Brain microvascular endothelial cell (primary cell): Measurements from ENCODE around the gene PRR13.

ENCODE experiments used
- DNase-seq: peaks from one replicate; pipeline ENCODE4 v3.0.0-alpha.2; 2020
- H3K27ac ChIP-seq: fragments of 250-450 bp; sonication (Bioruptor Pico); 2 replicates; pipeline ENCODE4 v1.5.1; 2020; ENCODE audit warnings: mild to moderate bottlenecking, moderate library complexity
- H3K27me3 ChIP-seq: fragments of 250-450 bp; sonication (Bioruptor Pico); replicated peaks from 2 replicates; pipeline ENCODE4 v1.5.1; 2020; ENCODE audit warnings: mild to moderate bottlenecking
- H3K36me3 ChIP-seq: fragments of 250-450 bp; sonication (Bioruptor Pico); replicated peaks from 2 replicates; pipeline ENCODE4 v1.5.1; 2020; ENCODE audit warnings: mild to moderate bottlenecking
- H3K4me3 ChIP-seq: 2 replicates; pipeline ENCODE4 v1.5.1; 2011; ENCODE audit warnings: low read depth, mild to moderate bottlenecking, control low read depth, low read length, moderate library complexity
- CTCF ChIP-seq: IDR thresholded peaks from 2 replicates; pipeline ENCODE4 v1.5.1; 2011; ENCODE audit warnings: low read depth, mild to moderate bottlenecking, moderate library complexity, low read length, control low read depth, inconsistent platforms; ENCODE audit errors: missing control alignments
- in situ Hi-C: cut with HindIII; loops from 2 replicates; pipeline ENCODE4 v1.10.0; 2017; ENCODE audit warnings: low sequenced_read_pairs, low pct_ligation_motif_present

PRR13 gene

GRCh38 chr12:53452159-53453077, 10.9 kb downstream of the PRR13 start:
- peaks cover 52% of the 10 kb centered on the region for H3K36me3 ChIP-seq
- no peaks in the 10 kb centered on the region for H3K27me3 ChIP-seq
- peak overlapping the region; percentile 95 for H3K27ac ChIP-seq
- peak; percentile 83 for DNase-seq
- H3K4me3 ChIP-seq, result peak overlapping the region; percentile 91
- peak; percentile 24 for TF ChIP-seq CTCF
- in situ Hi-C loops, result no loop called here

GRCh38 chr12:53453953-53454640, 12.6 kb downstream of the PRR13 start:
- no peak overlapping the region for H3K27ac ChIP-seq
- H3K27me3 ChIP-seq, result no peaks in the 10 kb centered on the region
- TF ChIP-seq CTCF, result no peak
- DNase-seq, result no peak
- peaks cover 60% of the 10 kb centered on the region for H3K36me3 ChIP-seq
- in situ Hi-C loops, result no loop called here
- peak overlapping the region; percentile 91 for H3K4me3 ChIP-seq

GRCh38 chr12:53454707-53455106, 13.2 kb downstream of the PRR13 start:
- DNase-seq, result no peak
- no peak for TF ChIP-seq CTCF
- Histone ChIP-seq H3K4me3 (no peak overlapping the region), H3K36me3 (peaks cover 66% of the 10 kb centered on the region), H3K27me3 (no peaks in the 10 kb centered on the region), H3K27ac (no peak overlapping the region)
- in situ Hi-C loops, result no loop called here

GRCh38 chr12:53456654-53457366, 15.3 kb downstream of the PRR13 start:
- Histone ChIP-seq H3K27ac (no peak overlapping the region), H3K4me3 (no peak overlapping the region), H3K27me3 (no peaks in the 10 kb centered on the region), H3K36me3 (peaks cover 87% of the 10 kb centered on the region)
- TF ChIP-seq CTCF, result no peak
- no peak for DNase-seq
- in situ Hi-C loops, result no loop called here

GRCh38 chr12:53459097-53459496, 17.6 kb downstream of the PRR13 start:
- H3K36me3 ChIP-seq, result peaks cover 99% of the 10 kb centered on the region
- no peak for TF ChIP-seq CTCF
- H3K27ac ChIP-seq, result no peak overlapping the region
- in situ Hi-C loops, result no loop called here
- no peak overlapping the region for H3K4me3 ChIP-seq
- no peak for DNase-seq
- H3K27me3 ChIP-seq, result no peaks in the 10 kb centered on the region
